ENCODE data around the gene ENOX2.

The ENOX2 gene

GRCh38 chrX:130831347-130831722 is 71.7 kb downstream of the ENOX2 start:
- Histone ChIP-seq H3K79me2 (ENCODE audit: control insufficient read depth, low read length) (no peaks in the 10 kb centered on the region), H3K9me3 (ENCODE audit: control insufficient read depth, insufficient read depth, low read length) (no peaks in the 10 kb centered on the region), H4K20me1 (ENCODE audit: control insufficient read depth, insufficient read depth, low read depth, low read length) (no peaks in the 10 kb centered on the region), H3K27me3 (ENCODE audit: control insufficient read depth, low read length) (no peaks in the 10 kb centered on the region), H3K4me1 (ENCODE audit: control insufficient read depth, low read length) (peaks cover 46% of the 10 kb centered on the region), H3K4me3 (ENCODE audit: low read length) (no peak overlapping the region), H3K36me3 (ENCODE audit: control insufficient read depth, low read length) (no peaks in the 10 kb centered on the region), H3K9me2 (replicated peaks; ENCODE audit: control insufficient read depth, low read length) (no peaks in the 10 kb centered on the region), H3K27ac (ENCODE audit: low read depth, low read length) (no peak overlapping the region), H3F3A (ENCODE audit: control insufficient read depth, insufficient read depth) (no peaks in the 10 kb centered on the region), H3K4me2 (ENCODE audit: low read length) (no peak overlapping the region)
- no peak for TF ChIP-seq EZH2phosphoT487 (IDR thresholded peaks at IDR 0.05; ENCODE audit: borderline replicate concordance, low read length)
- TF ChIP-seq CTCF (IDR thresholded peaks at IDR 0.05; ENCODE audit: low read depth, low read length, poor library complexity, severe bottlenecking) = no peak

- Histone ChIP-seq H3K4me3 (ENCODE audit: low read length) (no peak overlapping the region), H3F3A (ENCODE audit: control insufficient read depth, insufficient read depth) (no peaks in the 10 kb centered on the region), H3K9me2 (replicated peaks; ENCODE audit: control insufficient read depth, low read length) (no peaks in the 10 kb centered on the region), H4K20me1 (ENCODE audit: control insufficient read depth, insufficient read depth, low read depth, low read length) (no peaks in the 10 kb centered on the region), H3K4me1 (ENCODE audit: control insufficient read depth, low read length) (peaks cover 40% of the 10 kb centered on the region), H3K4me2 (ENCODE audit: low read length) (no peak overlapping the region), H3K36me3 (ENCODE audit: control insufficient read depth, low read length) (no peaks in the 10 kb centered on the region), H3K9me3 (ENCODE audit: control insufficient read depth, insufficient read depth, low read length) (no peaks in the 10 kb centered on the region), H3K79me2 (ENCODE audit: control insufficient read depth, low read length) (no peaks in the 10 kb centered on the region), H3K27me3 (ENCODE audit: control insufficient read depth, low read length) (no peaks in the 10 kb centered on the region), H3K27ac (ENCODE audit: low read depth, low read length) (no peak overlapping the region)
- TF ChIP-seq EZH2phosphoT487 (IDR thresholded peaks at IDR 0.05; ENCODE audit: borderline replicate concordance, low read length) (no peak), CTCF (IDR thresholded peaks at IDR 0.05; ENCODE audit: low read depth, low read length, poor library complexity, severe bottlenecking) (no peak)
Observed at GRCh38 chrX:130830599-130831346, 72.2 kb downstream of the ENOX2 start.

- Histone ChIP-seq H3K27ac (ENCODE audit: low read depth, low read length) (no peak overlapping the region), H3K4me2 (ENCODE audit: low read length) (no peak overlapping the region), H3K9me3 (ENCODE audit: control insufficient read depth, insufficient read depth, low read length) (no peaks in the 10 kb centered on the region)
Observed at GRCh38 chrX:130829526-130830515, 73.2 kb downstream of the ENOX2 start.

More at GRCh38 chrX:130829526-130830515, 73.2 kb downstream of the ENOX2 start:
- Histone ChIP-seq H3K9me2 (replicated peaks; ENCODE audit: control insufficient read depth, low read length) (no peaks in the 10 kb centered on the region), H3K36me3 (ENCODE audit: control insufficient read depth, low read length) (no peaks in the 10 kb centered on the region), H4K20me1 (ENCODE audit: control insufficient read depth, insufficient read depth, low read depth, low read length) (no peaks in the 10 kb centered on the region), H3K27me3 (ENCODE audit: control insufficient read depth, low read length) (no peaks in the 10 kb centered on the region), H3K4me1 (ENCODE audit: control insufficient read depth, low read length) (peaks cover 37% of the 10 kb centered on the region), H3F3A (ENCODE audit: control insufficient read depth, insufficient read depth) (no peaks in the 10 kb centered on the region), H3K79me2 (ENCODE audit: control insufficient read depth, low read length) (no peaks in the 10 kb centered on the region), H3K4me3 (ENCODE audit: low read length) (no peak overlapping the region)
- TF ChIP-seq EZH2phosphoT487 (IDR thresholded peaks at IDR 0.05; ENCODE audit: borderline replicate concordance, low read length) (no peak), CTCF (IDR thresholded peaks at IDR 0.05; ENCODE audit: low read depth, low read length, poor library complexity, severe bottlenecking) (no peak)
